ENCODE measurements around the gene CNIH1. TPM values are rescaled to one million over a fixed set of nuclear protein-coding genes. Genes with fewer than 3 reads are reported as not detected.

Gene CNIH1
- total RNA-seq, 1 donor, result 326 TPM

GRCh38 chr14:54435500-54435981 lies 5.6 kb downstream of the CNIH1 start:
- peak; percentile 94 for DNase-seq (ENCODE audit: low read depth)
- H3K4me3 ChIP-seq (ENCODE audit: low read depth, low read length), result peak overlapping the region; percentile 34
- TF ChIP-seq, protein P1, sequence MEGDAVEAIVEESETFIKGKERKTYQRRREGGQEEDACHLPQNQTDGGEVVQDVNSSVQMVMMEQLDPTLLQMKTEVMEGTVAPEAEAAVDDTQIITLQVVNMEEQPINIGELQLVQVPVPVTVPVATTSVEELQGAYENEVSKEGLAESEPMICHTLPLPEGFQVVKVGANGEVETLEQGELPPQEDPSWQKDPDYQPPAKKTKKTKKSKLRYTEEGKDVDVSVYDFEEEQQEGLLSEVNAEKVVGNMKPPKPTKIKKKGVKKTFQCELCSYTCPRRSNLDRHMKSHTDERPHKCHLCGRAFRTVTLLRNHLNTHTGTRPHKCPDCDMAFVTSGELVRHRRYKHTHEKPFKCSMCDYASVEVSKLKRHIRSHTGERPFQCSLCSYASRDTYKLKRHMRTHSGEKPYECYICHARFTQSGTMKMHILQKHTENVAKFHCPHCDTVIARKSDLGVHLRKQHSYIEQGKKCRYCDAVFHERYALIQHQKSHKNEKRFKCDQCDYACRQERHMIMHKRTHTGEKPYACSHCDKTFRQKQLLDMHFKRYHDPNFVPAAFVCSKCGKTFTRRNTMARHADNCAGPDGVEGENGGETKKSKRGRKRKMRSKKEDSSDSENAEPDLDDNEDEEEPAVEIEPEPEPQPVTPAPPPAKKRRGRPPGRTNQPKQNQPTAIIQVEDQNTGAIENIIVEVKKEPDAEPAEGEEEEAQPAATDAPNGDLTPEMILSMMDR (IDR thresholded peaks at IDR 0.05; ENCODE audit: insufficient read depth, low read length), result no peak

- no peak for DNase-seq (ENCODE audit: low read depth)
- TF ChIP-seq, protein P1 (IDR thresholded peaks at IDR 0.05; ENCODE audit: insufficient read depth, low read length), result no peak
Measured at GRCh38 chr14:54428527-54428926, 12.6 kb downstream of the CNIH1 start.

DNA sequence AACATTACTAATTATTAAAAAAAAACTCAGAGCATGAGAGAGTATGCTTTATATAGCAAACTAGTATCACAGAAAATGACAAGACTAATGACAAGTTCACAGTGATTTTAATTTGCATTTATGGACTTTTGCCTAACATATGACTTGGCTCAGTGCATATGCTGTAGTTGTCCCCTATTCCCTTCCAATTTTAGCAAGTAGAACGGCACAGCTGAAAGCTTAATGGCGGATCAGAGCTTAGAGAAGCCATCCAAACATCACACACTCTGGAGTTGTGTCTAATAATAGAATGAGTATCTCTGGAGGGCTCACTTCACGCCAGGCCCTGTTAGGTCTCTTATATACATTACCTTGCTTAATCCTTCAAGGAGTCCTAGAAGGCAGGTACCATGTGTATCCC lies 13.3 kb downstream of the CNIH1 start:
- TF ChIP-seq, protein P1 (IDR thresholded peaks at IDR 0.05; ENCODE audit: insufficient read depth, low read length), result no peak
- H3K4me3 ChIP-seq (ENCODE audit: low read depth, low read length), result no peak overlapping the region
- no peak for DNase-seq (ENCODE audit: low read depth)

More at GRCh38 chr14:54428527-54428926, 12.6 kb downstream of the CNIH1 start:
- no peak overlapping the region for H3K4me3 ChIP-seq (ENCODE audit: low read depth, low read length)

DNA sequence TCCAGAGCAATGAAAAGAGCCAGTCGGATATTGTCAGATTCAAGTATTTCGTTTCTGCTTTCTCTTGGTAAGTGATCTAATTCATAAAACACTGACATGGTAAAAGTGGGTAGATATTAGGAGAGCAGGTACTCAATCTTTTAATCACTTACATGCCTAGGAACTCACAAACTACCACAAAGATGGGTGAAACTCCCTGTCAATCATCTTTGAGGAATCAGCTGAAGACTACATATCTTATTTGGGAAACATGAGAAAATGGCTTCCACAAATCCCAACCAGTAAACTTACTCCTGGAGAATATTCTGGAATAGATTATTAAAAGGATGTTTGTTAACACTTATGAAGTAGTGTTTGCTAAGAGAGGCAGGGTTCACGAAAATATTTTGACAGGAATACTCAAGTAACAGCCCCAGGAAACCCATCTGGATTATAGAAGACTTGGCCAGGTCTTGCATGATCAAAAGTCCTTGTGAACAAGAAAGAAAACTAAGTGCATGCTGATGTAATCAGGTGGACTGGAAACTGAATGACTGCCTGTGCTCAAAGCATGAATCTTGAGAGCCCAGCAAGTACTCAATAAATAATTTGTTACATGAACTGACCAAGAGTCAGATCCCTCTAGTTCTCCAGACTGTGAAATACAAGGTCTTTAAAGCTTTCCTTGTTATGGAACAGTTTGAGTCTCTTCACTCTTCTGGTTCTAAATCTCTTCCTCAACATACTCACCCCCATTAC lies 15.5 kb downstream of the CNIH1 start:
- H3K4me3 ChIP-seq (ENCODE audit: low read depth, low read length), result no peak overlapping the region
- DNase-seq (ENCODE audit: low read depth), result no peak
- TF ChIP-seq, protein P1 (IDR thresholded peaks at IDR 0.05; ENCODE audit: insufficient read depth, low read length), result no peak

DNA sequence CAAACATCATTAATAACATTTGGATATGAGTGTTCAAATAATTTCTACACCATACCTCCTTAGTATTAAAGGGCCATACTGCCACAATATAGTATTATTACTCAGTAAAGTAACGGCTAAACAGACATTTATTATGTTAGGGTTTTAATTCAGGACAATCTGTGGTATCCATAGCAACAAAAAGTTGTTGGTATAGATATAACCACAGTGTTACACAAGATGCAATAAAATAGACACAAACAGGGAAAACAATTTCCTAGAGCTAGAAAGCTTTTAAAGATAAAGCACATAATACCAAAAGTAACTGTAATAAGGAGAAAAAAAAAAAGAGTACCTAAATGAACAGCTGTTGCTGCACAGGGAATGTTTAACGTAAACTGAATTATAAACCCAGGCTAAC lies 16.1 kb downstream of the CNIH1 start:
- TF ChIP-seq, protein P1 (IDR thresholded peaks at IDR 0.05; ENCODE audit: insufficient read depth, low read length), result no peak
- DNase-seq (ENCODE audit: low read depth), result no peak
- no peak overlapping the region for H3K4me3 ChIP-seq (ENCODE audit: low read depth, low read length)

DNA sequence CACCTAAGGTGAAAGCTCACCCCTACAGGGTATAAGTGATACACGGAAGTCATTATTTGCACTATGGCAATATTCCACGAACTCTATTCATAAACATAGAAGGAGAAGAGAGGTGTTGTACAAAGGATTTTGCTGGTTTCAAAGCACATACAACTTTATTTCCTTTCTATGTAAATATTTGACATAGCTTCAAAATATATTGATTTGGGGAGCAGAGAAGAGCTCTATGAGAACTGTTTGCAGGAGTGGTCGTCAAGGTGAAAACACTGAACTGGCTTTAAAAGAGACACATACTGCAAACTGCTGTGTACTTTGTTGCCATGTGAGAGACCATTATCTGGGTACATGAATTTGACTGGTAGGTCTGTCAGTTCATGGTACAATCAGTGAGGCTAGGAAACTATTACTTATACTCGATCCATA lies 16.7 kb downstream of the CNIH1 start:
- no peak overlapping the region for H3K4me3 ChIP-seq (ENCODE audit: low read depth, low read length)
- DNase-seq (ENCODE audit: low read depth), result no peak
- TF ChIP-seq, protein P1 (IDR thresholded peaks at IDR 0.05; ENCODE audit: insufficient read depth, low read length), result no peak

All from fibroblast of the aortic adventitia (primary cell).